A549 (cell line): ENCODE results near the gene KCNG2. TPM values are rescaled to one million over a fixed set of nuclear protein-coding genes. Genes with fewer than 3 reads are reported as not detected.

Experiments used
- ATAC-seq, 2 experiments: fragments of 200-7000 bp in 1 of 2; fragments of >200 bp in 1 of 2; cut with Nextera tagmentation in 1 of 2; cut with Tn5 transposase in 1 of 2; 3 replicates each; pipeline versions ENCODE4 v1.8.0 to v1.9.1; 2018 to 2020; ENCODE audit warnings: mild to moderate bottlenecking in 1 of 2, moderate library complexity in 1 of 2
- CTCF ChIA-PET: fragments of 300-600 bp; sonication (Branson Sonifier 250); formaldehyde crosslinking; extraction: SDS; loops from one replicate; lab custom pipeline; 2021; ENCODE audit warnings: antibody characterized with exemption, inconsistent platforms; lab: Yijun Ruan, JAX
- POLR2A ChIA-PET: fragments of 350-600 bp; formaldehyde crosslinking; extraction: SDS; loops from one replicate; lab custom pipeline; 2021; ENCODE audit warnings: antibody characterized with exemption, inconsistent platforms; lab: Yijun Ruan, JAX
- DNase-seq, 2 experiments: peaks; one replicate each; pipeline versions ENCODE4 v3.0.0 to v3.0.0-alpha.2; 2011 to 2016; ENCODE audit warnings: low read depth in 1 of 2, low spot score in 1 of 2
- FAIRE-seq: peaks from 2 replicates; lab custom pipeline; 2011; peaks lifted over from hg19 to GRCh38; lab: Jason Lieb, UNC
- H3K27ac ChIP-seq, 2 experiments: fragments of >200 bp; sonication (Bioruptor Twin); formaldehyde crosslinking; 3 replicates each; pipeline ENCODE4 v1.5.1; 2016 to 2017
- H3K4me1 ChIP-seq: fragments of >200 bp; sonication (Bioruptor Twin); formaldehyde crosslinking; 3 replicates; pipeline ENCODE4 v1.6.1; 2016
- H3K4me2 ChIP-seq: fragments of >200 bp; sonication (Bioruptor Twin); formaldehyde crosslinking; 3 replicates; pipeline ENCODE4 v1.6.1; 2016
- H3K4me3 ChIP-seq: fragments of >200 bp; sonication (Bioruptor Twin); formaldehyde crosslinking; 3 replicates; pipeline ENCODE4 v1.5.1; 2016
- H3K9me3 ChIP-seq: fragments of >200 bp; sonication (Bioruptor Twin); formaldehyde crosslinking; 3 replicates; pipeline ENCODE4 v1.6.1; 2016
- CBX2 ChIP-seq: fragments of 200-600 bp; sonication (generic); IDR thresholded peaks from 2 replicates; pipeline ENCODE4 v1.6.1; 2016; ENCODE audit warnings: low read depth, mild to moderate bottlenecking, borderline replicate concordance
- CHD2 ChIP-seq: fragments of 150-350 bp; IDR thresholded peaks from 2 replicates; pipeline ENCODE4 v1.6.1; 2014; ENCODE audit warnings: low read length; ENCODE audit not compliant: partially characterized antibody
- EP300 ChIP-seq, 2 experiments: fragments of >200 bp; sonication (Bioruptor Twin); formaldehyde crosslinking; IDR thresholded peaks; 2 replicates in 1 of 2; 3 replicates in 1 of 2; pipeline ENCODE4 v1.6.1; 2016 to 2017
- FOSB ChIP-seq: fragments of 250-450 bp; sonication (Bioruptor Pico); IDR thresholded peaks from 2 replicates; pipeline ENCODE4 v1.5.0; 2020; ENCODE audit warnings: mild to moderate bottlenecking, moderate library complexity
- GATA3 ChIP-seq: IDR thresholded peaks from 2 replicates; pipeline ENCODE4 v1.6.1; 2012; ENCODE audit warnings: borderline replicate concordance
- HDAC2 ChIP-seq: fragments of 200-600 bp; sonication (generic); IDR thresholded peaks from 2 replicates; pipeline ENCODE4 v1.6.1; 2016
- HOXB13 ChIP-seq: fragments of 250-450 bp; sonication (Bioruptor Pico); IDR thresholded peaks from 2 replicates; pipeline ENCODE4 v1.5.0; 2020; ENCODE audit warnings: low read depth, mild to moderate bottlenecking, moderate library complexity
- MYC ChIP-seq: IDR thresholded peaks from 2 replicates; pipeline ENCODE4 v1.6.1; 2012; ENCODE audit warnings: mild to moderate bottlenecking, inconsistent platforms, low read length, improper control_type of control experiment, borderline replicate concordance
- NPAS2 ChIP-seq: fragments of 250-450 bp; sonication (Bioruptor Pico); IDR thresholded peaks from 2 replicates; pipeline ENCODE4 v1.8.0; 2022; ENCODE audit warnings: mild to moderate bottlenecking, moderate library complexity, borderline replicate concordance
- NR3C1 ChIP-seq: fragments of >200 bp; sonication (Bioruptor Twin); formaldehyde crosslinking; IDR thresholded peaks from 3 replicates; pipeline ENCODE4 v1.6.1; 2017
- PHF8 ChIP-seq: fragments of 200-600 bp; sonication (generic); IDR thresholded peaks from 2 replicates; pipeline ENCODE4 v1.6.1; 2016; ENCODE audit warnings: low read depth, mild to moderate bottlenecking, antibody characterized with exemption, moderate library complexity, borderline replicate concordance
- POLR2AphosphoS2 ChIP-seq: conservative IDR thresholded peaks from 2 replicates; pipeline ENCODE4 v1.6.1; 2012; ENCODE audit warnings: low read length, improper control_type of control experiment, inconsistent platforms
- RAD21 ChIP-seq, 2 experiments: fragments of >200 bp in 1 of 2; sonication (Bioruptor Twin) in 1 of 2; formaldehyde crosslinking in 1 of 2; IDR thresholded peaks in 1 of 2; conservative IDR thresholded peaks in 1 of 2; 2 replicates in 1 of 2; 3 replicates in 1 of 2; pipeline ENCODE4 v1.6.1; 2012 to 2018; ENCODE audit warnings: inconsistent platforms in 1 of 2
- RARB ChIP-seq: fragments of 250-450 bp; sonication (Bioruptor Pico); IDR thresholded peaks from 2 replicates; pipeline ENCODE4 v1.8.0; 2021; ENCODE audit warnings: mild to moderate bottlenecking, moderate library complexity
- RNF2 ChIP-seq: fragments of 200-600 bp; sonication (generic); IDR thresholded peaks from 2 replicates; pipeline ENCODE4 v1.6.1; 2016; ENCODE audit warnings: low read depth, mild to moderate bottlenecking, antibody characterized with exemption, moderate library complexity, borderline replicate concordance
- SMC3 ChIP-seq: fragments of >200 bp; sonication (Bioruptor Twin); formaldehyde crosslinking; IDR thresholded peaks from 3 replicates; pipeline ENCODE4 v1.6.1; 2018; ENCODE audit warnings: inconsistent platforms
- SREBF2 ChIP-seq: fragments of 450-650 bp; IDR thresholded peaks from 2 replicates; pipeline ENCODE4 v1.6.1; 2014; ENCODE audit warnings: mild to moderate bottlenecking, moderate library complexity
- ZNF302 ChIP-seq: fragments of 250-450 bp; sonication (Bioruptor Pico); IDR thresholded peaks from 2 replicates; pipeline ENCODE4 v1.9.0; 2021; ENCODE audit warnings: inconsistent platforms, mild to moderate bottlenecking, moderate library complexity
- ZSCAN20 ChIP-seq: fragments of 250-450 bp; sonication (Bioruptor Pico); IDR thresholded peaks from 2 replicates; pipeline ENCODE4 v1.8.0; 2022; ENCODE audit warnings: mild to moderate bottlenecking, moderate library complexity
- WGBS: methylation state at CpG from one replicate; pipeline ENCODE4 v1.1.6; 2017; ENCODE audit errors: missing lambda C conversion rate; 5-methylcytosine and 5-hydroxymethylcytosine counted together
- polyA plus RNA-seq, 4 experiments: library from polyadenylated mRNA; depleted of rRNA in 3 of 4; stranded (reverse); fragments of >200 nt; fragmentation: RNase III in 1 of 4; extraction: RNeasy Plus Mini Kit Qiagen cat#74134 plus additional on column Dnase treatment in 1 of 4; gene quantifications; 2 replicates in 3 of 4; 3 replicates in 1 of 4; pipeline ENCODE4 v1.2.3, GENCODE V29; 2011 to 2017
- TF ChIP-seq, protein P1 (sequence below): IDR thresholded peaks from 2 replicates; pipeline ENCODE4 v1.6.1; 2012
- TF ChIP-seq, protein P2 (sequence below): IDR thresholded peaks from 2 replicates; pipeline ENCODE4 v1.6.1; 2012
- TF ChIP-seq, protein P3 (sequence below): fragments of >200 bp; sonication (Bioruptor Twin); formaldehyde crosslinking; IDR thresholded peaks from 2 replicates; pipeline ENCODE4 v1.6.1; 2016
- TF ChIP-seq, protein P4 (sequence below): fragments of 450-650 bp; IDR thresholded peaks from 2 replicates; pipeline ENCODE4 v1.6.1; 2014; ENCODE audit warnings: antibody characterized with exemption

The KCNG2 gene
- polyA plus RNA-seq, 2 of the 4 experiments (the other 2 are of a cell fraction), result not detected

DNA sequence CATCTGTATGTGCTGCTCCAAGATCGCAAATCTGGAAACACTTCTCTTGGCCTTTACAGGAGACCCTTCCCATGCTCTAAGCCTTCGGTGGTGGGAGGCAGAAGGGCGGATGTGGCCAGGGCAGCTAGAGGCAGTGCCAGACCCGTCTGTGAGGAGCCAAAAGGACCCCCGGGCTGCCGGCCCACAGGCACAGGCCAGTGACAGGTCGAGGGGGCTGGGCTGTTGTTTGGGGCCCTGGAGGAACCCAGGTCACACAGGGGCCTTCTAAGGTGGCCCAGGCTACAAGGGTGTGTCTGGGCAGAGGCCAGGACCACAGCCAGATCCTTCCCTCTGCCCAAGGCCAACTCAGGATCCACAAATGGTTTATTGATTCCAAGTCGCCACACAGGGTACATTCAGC lies 104.3 kb downstream of the KCNG2 start:
- no peak for TF ChIP-seq MYC
- TF ChIP-seq PHF8, result no peak
- no peak for TF ChIP-seq ZNF302
- no peak for TF ChIP-seq RNF2
- TF ChIP-seq FOSB, result no peak
- TF ChIP-seq, protein P1, sequence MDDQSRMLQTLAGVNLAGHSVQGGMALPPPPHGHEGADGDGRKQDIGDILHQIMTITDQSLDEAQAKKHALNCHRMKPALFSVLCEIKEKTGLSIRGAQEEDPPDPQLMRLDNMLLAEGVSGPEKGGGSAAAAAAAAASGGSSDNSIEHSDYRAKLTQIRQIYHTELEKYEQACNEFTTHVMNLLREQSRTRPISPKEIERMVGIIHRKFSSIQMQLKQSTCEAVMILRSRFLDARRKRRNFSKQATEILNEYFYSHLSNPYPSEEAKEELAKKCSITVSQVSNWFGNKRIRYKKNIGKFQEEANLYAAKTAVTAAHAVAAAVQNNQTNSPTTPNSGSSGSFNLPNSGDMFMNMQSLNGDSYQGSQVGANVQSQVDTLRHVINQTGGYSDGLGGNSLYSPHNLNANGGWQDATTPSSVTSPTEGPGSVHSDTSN, result no peak
- TF ChIP-seq SMC3, result no peak
- TF ChIP-seq, protein P2, sequence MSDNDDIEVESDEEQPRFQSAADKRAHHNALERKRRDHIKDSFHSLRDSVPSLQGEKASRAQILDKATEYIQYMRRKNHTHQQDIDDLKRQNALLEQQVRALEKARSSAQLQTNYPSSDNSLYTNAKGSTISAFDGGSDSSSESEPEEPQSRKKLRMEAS, result no peak
- no peak for TF ChIP-seq RAD21 (conservative IDR thresholded peaks at IDR 0.05 in 1 of 2, IDR thresholded peaks at IDR 0.05 in 1 of 2)
- TF ChIP-seq HDAC2, result no peak
- no peak for TF ChIP-seq SREBF2
- TF ChIP-seq, protein P3, sequence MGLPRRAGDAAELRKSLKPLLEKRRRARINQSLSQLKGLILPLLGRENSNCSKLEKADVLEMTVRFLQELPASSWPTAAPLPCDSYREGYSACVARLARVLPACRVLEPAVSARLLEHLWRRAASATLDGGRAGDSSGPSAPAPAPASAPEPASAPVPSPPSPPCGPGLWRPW, result no peak
- TF ChIP-seq, protein P4, sequence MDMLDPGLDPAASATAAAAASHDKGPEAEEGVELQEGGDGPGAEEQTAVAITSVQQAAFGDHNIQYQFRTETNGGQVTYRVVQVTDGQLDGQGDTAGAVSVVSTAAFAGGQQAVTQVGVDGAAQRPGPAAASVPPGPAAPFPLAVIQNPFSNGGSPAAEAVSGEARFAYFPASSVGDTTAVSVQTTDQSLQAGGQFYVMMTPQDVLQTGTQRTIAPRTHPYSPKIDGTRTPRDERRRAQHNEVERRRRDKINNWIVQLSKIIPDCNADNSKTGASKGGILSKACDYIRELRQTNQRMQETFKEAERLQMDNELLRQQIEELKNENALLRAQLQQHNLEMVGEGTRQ, result no peak
- TF ChIP-seq POLR2AphosphoS2, result no peak
- no peak for TF ChIP-seq CHD2
- no peak for TF ChIP-seq HOXB13 (CRISPR knock-in tag)
- TF ChIP-seq EP300 (IDR thresholded peaks at IDR 0.05), result no peak
- no peak for TF ChIP-seq RARB (CRISPR knock-in tag)
- DNase-seq (no peak), FAIRE-seq (no peak), ATAC-seq (no peak)
- WGBS, result 93% methylated on average over 7 of the region's 8 CpGs
- ChIA-PET CTCF (no interaction called here), POLR2A (no interaction called here)
- H3K4me1 ChIP-seq, result no peaks in the 10 kb centered on the region
- peaks cover 18% of the 10 kb centered on the region for H3K9me3 ChIP-seq
- H3K4me2 ChIP-seq, result no peak overlapping the region
- no peak overlapping the region for H3K4me3 ChIP-seq
- no peak overlapping the region for H3K27ac ChIP-seq

DNA sequence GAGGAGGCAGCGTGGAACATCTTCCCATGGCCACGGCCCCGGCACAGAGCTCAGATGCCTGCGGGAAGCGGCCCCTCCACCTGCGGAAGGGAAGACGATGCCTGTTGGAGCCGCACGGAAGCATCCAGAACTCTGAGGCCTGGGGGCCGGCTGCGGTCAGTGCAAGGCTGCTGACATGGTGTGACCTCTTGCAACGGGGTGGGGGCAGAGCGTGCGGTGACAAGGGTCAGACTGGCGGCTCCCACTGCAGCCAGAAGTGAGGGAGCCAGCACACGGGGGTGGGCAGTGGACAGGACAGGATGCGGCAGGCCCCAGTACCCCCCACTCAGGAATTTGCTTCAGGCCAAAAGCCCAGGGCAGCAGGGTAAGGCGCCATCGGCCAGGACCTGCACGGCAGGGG lies 104.9 kb downstream of the KCNG2 start:
- ChIA-PET CTCF (no interaction called here), POLR2A (no interaction called here)
- Histone ChIP-seq H3K27ac (no peak overlapping the region), H3K4me2 (no peak overlapping the region), H3K9me3 (peaks cover 13% of the 10 kb centered on the region), H3K4me1 (no peaks in the 10 kb centered on the region), H3K4me3 (no peak overlapping the region)
- no peak for ATAC-seq
- no peak for FAIRE-seq
- no peak for DNase-seq
- TF ChIP-seq GATA3, result no peak
- TF ChIP-seq ZSCAN20 (CRISPR knock-in tag), result no peak
- TF ChIP-seq NPAS2, result no peak
- WGBS, result 94% methylated on average over 10 of the region's 20 CpGs

DNA sequence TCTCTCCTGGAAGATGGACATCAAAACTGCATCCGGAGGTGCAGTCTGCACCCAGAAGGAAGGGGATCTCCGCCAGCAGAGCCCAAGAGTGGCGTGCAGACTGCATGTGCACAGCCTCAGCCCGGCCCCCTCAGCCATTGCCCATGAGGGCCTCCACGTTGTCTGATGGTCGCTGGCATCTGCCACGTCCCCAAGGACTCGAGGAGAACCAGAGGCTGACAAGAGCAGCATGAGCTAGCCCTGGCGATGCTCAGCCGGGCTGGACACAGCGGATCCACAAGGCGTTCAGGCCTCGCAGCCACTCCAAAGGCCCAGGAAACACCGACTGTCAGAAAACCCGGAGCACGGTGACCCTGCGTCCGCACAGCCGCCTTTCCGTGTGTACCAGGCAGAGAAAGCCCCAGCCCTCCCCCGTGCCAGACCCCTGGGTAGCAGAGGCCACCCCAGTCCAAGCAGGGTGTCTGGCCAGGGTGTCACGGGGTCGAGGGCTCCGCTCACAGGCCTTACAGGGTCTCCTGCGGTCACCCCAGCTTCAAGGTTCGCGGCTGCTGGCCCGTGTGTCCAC lies 105.4 kb downstream of the KCNG2 start:
- H3K4me2 ChIP-seq, result no peak overlapping the region
- ATAC-seq, result no peak
- H3K4me1 ChIP-seq, result no peaks in the 10 kb centered on the region
- H3K27ac ChIP-seq, result no peak overlapping the region
- WGBS, result 99% methylated on average over 12 of the region's 28 CpGs
- POLR2A ChIA-PET, result no interaction called here
- no peak for TF ChIP-seq NR3C1
- no peak for TF ChIP-seq CBX2
- no peak for DNase-seq
- no peak overlapping the region for H3K4me3 ChIP-seq
- H3K9me3 ChIP-seq, result peaks cover 8% of the 10 kb centered on the region
- CTCF ChIA-PET, result no interaction called here
- FAIRE-seq, result no peak
